ENCODE data around the gene RBPJL.

The RBPJL gene

DNA sequence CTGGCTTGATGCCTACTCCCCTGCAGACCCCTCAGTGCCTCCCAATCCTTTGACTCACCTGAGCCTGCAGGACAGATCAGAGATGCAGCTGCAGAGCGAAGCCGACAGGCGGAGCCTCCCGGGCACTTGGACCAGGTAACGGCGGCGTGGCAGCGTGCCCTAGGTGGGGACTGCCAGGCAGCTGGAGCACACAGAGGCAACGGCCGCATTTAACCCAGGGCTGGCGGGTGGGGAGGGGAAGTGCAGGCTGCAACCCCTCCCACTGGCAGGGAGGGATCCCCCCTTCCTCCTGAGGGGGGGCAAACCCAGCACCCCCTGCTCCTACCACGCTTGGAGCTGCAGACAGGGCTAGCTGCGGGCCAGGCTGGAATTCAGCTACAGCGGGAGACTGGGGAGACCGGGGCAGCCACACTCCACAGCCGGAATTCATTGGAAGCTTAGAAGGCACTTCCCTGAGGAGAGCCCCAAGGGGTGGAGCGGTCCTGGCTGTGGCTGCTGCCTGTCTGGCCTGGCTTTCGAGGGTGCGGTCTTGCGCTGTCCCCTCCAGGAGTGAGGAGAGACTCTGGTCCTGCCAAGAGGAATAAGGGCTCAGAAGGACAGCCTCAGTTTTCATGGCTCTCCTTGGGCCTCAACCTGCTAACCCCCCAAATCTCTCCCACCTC is 1.6 kb downstream of the RBPJL start, which contains the start of gene MATN4:
Gene MATN4 (minus strand): TSS at position 183 of the 662 bp plus-strand sequence. CDS start 2,717 bp downstream, outside the sequence.
- peaks cover 18% of the 10 kb centered on the region; the same call in 1 of the 2 replicates for H3K27me3 ChIP-seq (ENCODE audit: control insufficient read depth, insufficient read depth, low read length)

GRCh38 chr20:45309075-45309474 is 2.4 kb downstream of the RBPJL start:
- Histone ChIP-seq H3K27me3 (ENCODE audit: control insufficient read depth, insufficient read depth, low read length) (peaks cover 18% of the 10 kb centered on the region; the same call in 1 of the 2 replicates), H3K4me1 (ENCODE audit: control insufficient read depth, insufficient read depth, low read length) (peaks cover 6% of the 10 kb centered on the region; the same call in 1 of the 2 replicates), H3K4me3 (ENCODE audit: low read depth, low read length) (no peak overlapping the region), H3K36me3 (ENCODE audit: control insufficient read depth, insufficient read depth, low read length) (no peaks in the 10 kb centered on the region), H3K9ac (ENCODE audit: low read length) (no peak overlapping the region), H3K9me3 (ENCODE audit: control insufficient read depth, insufficient read depth, low read depth, low read length) (no peaks in the 10 kb centered on the region), H3K27ac (ENCODE audit: low read depth, low read length) (no peak overlapping the region)

More for the DNA sequence above, 1.6 kb downstream of the RBPJL start, which contains the start of gene MATN4:
- Histone ChIP-seq H3K4me3 (ENCODE audit: low read depth, low read length) (no peak within 1 kb of the TSS), H3K9me3 (ENCODE audit: control insufficient read depth, insufficient read depth, low read depth, low read length) (no peaks in the 10 kb centered on the region), H3K4me1 (ENCODE audit: control insufficient read depth, insufficient read depth, low read length) (peaks cover 6% of the 10 kb centered on the region; the same call in 1 of the 2 replicates), H3K36me3 (ENCODE audit: control insufficient read depth, insufficient read depth, low read length) (no peaks in the 10 kb centered on the region), H3K27ac (ENCODE audit: low read depth, low read length) (no peak within 1 kb of the TSS), H3K9ac (ENCODE audit: low read length) (no peak within 1 kb of the TSS)

DNA sequence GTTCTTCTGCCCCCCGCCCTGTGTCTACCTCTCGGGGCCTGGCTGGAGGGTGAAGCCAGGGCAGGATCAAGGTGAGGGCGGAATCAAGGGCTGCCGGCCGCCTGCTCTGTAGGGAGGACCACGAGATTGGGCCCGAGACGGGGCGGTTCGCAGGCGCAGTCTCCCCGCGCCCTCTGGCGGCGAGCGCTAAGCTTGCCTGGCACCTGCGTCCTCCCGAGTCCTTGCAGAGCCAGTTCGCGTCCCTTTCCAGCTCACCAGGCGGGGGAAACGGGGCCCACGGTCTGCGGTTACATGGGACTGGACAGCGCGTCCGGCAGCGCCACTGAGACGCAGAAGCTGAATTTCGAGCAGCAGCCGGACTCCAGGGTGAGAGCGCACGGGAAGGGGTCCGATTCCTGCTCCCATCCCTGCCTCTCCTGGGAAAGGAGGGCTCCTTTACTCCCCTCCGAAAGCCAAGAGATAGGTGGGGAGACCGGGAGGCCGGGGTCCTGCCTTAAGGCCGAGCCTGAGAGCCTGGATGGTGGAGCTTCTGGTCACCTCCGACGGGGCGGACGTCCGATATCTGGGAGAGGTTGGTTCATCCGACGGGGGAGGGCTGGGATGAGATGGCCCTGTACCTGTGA is 5.1 kb downstream of the RBPJL start:
- H3K4me3 ChIP-seq (ENCODE audit: low read depth, low read length) = peak overlapping the region; percentile 36; the same call in 1 of the 2 replicates
- no peaks in the 10 kb centered on the region for H3K36me3 ChIP-seq (ENCODE audit: control insufficient read depth, insufficient read depth, low read length)
- no peak overlapping the region for H3K9ac ChIP-seq (ENCODE audit: low read length)
- H3K9me3 ChIP-seq (ENCODE audit: control insufficient read depth, insufficient read depth, low read depth, low read length) = no peaks in the 10 kb centered on the region
- peaks cover 18% of the 10 kb centered on the region; the same call in 1 of the 2 replicates for H3K27me3 ChIP-seq (ENCODE audit: control insufficient read depth, insufficient read depth, low read length)
- no peak overlapping the region for H3K27ac ChIP-seq (ENCODE audit: low read depth, low read length)
- H3K4me1 ChIP-seq (ENCODE audit: control insufficient read depth, insufficient read depth, low read length) = peaks cover 6% of the 10 kb centered on the region; the same call in 1 of the 2 replicates

DNA sequence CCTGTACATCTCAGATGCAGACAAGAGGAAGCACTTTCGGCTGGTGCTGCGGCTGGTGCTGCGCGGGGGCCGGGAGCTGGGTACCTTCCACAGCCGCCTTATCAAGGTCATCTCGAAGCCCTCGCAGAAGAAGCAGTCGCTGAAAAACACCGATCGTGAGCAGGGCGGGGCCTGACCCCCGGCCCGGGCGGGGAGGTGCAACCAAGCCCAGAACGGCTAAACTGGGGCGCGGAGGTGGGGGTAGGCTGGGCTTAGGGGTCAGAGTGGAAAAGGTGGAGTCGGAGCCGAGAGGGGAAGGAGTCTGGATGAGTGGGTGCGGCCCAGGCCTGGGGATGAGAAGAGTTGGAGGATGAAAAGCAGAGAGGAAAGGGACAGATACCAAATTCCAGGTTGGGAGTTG is 5.6 kb downstream of the RBPJL start:
- H3K27me3 ChIP-seq (ENCODE audit: control insufficient read depth, insufficient read depth, low read length) = peaks cover 18% of the 10 kb centered on the region; the same call in 1 of the 2 replicates
- no peak overlapping the region for H3K27ac ChIP-seq (ENCODE audit: low read depth, low read length)
- no peak overlapping the region for H3K9ac ChIP-seq (ENCODE audit: low read length)
- H3K4me3 ChIP-seq (ENCODE audit: low read depth, low read length) = no peak overlapping the region
- H3K36me3 ChIP-seq (ENCODE audit: control insufficient read depth, insufficient read depth, low read length) = no peaks in the 10 kb centered on the region
- peaks cover 6% of the 10 kb centered on the region; the same call in 1 of the 2 replicates for H3K4me1 ChIP-seq (ENCODE audit: control insufficient read depth, insufficient read depth, low read length)
- no peaks in the 10 kb centered on the region for H3K9me3 ChIP-seq (ENCODE audit: control insufficient read depth, insufficient read depth, low read depth, low read length)

DNA sequence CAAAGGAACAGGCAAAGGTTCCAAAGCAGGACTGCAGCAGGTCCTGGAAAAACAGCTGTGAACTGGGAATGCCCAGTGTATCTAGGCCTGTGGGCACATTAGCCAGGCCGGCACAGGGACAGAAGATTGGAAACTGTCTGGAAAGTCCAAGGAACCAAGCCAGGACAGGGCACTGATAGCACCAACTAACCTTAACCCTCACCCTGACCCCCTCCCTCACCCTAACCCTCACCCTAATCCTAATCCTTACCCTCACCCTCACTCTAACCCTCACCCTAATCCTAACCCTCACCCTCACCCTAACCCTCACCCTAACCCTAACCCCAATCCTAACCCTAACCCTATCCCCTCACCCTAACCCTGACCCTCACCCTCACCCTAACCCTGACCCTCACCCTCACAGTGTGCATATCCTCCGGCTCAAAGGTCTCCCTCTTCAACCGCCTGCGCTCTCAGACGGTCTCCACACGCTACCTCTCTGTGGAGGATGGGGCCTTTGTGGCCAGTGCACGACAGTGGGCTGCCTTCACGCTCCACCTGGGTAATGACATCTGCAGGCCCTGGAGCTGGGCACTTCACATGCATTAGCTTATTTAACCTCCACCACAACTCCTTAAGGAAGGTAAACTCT is 6.5 kb downstream of the RBPJL start:
- Histone ChIP-seq H3K9ac (ENCODE audit: low read length) (no peak overlapping the region), H3K4me3 (ENCODE audit: low read depth, low read length) (no peak overlapping the region), H3K36me3 (ENCODE audit: control insufficient read depth, insufficient read depth, low read length) (no peaks in the 10 kb centered on the region), H3K4me1 (ENCODE audit: control insufficient read depth, insufficient read depth, low read length) (peaks cover 4% of the 10 kb centered on the region; the same call in 1 of the 2 replicates), H3K9me3 (ENCODE audit: control insufficient read depth, insufficient read depth, low read depth, low read length) (no peaks in the 10 kb centered on the region), H3K27ac (ENCODE audit: low read depth, low read length) (no peak overlapping the region), H3K27me3 (ENCODE audit: control insufficient read depth, insufficient read depth, low read length) (peaks cover 18% of the 10 kb centered on the region; the same call in 1 of the 2 replicates)

DNA sequence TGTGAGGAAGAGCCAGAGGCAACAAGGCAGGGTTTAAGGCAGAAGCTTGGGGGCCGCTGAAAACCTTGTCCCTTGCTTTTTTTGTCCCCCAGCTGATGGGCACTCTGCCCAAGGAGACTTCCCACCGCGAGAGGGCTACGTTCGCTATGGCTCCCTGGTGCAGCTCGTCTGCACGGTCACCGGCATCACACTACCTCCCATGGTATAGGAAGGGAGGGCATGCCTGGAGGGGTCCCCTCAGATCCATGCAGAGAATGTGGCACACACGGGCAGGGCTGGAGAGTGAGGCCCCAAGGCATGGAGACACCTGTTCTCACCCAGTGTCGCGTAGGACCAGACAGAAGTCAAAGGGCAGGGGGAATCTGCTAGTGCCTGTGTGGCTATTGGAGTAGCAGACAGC is 7.3 kb downstream of the RBPJL start:
- no peaks in the 10 kb centered on the region for H3K9me3 ChIP-seq (ENCODE audit: control insufficient read depth, insufficient read depth, low read depth, low read length)
- no peaks in the 10 kb centered on the region for H3K36me3 ChIP-seq (ENCODE audit: control insufficient read depth, insufficient read depth, low read length)
- H3K4me1 ChIP-seq (ENCODE audit: control insufficient read depth, insufficient read depth, low read length) = no peaks in the 10 kb centered on the region
- H3K27ac ChIP-seq (ENCODE audit: low read depth, low read length) = no peak overlapping the region
- H3K9ac ChIP-seq (ENCODE audit: low read length) = no peak overlapping the region
- H3K27me3 ChIP-seq (ENCODE audit: control insufficient read depth, insufficient read depth, low read length) = peaks cover 18% of the 10 kb centered on the region; the same call in 1 of the 2 replicates
- H3K4me3 ChIP-seq (ENCODE audit: low read depth, low read length) = no peak overlapping the region

DNA sequence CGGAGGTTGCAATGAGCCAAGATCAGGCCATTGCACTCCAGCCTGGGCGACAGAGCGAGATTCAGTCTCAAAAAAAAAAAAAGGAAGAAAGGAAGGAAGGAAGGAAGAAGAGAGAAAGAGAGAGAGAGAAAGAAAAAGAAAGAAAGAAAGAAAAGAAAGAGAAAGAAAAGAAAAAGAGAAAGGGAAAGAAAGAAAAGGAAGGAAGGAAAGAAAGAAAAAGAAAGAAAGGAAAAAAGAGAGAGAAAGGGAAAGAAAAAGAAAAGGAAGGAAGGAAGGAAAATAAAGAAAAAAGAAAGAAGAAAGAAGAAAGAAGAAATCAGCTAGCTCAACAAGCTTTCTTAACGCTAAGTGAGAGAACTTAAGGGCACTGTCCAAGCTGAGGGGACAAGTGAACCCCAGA is 9.0 kb downstream of the RBPJL start:
- no peak overlapping the region for H3K9ac ChIP-seq (ENCODE audit: low read length)
- no peaks in the 10 kb centered on the region for H3K9me3 ChIP-seq (ENCODE audit: control insufficient read depth, insufficient read depth, low read depth, low read length)
- no peaks in the 10 kb centered on the region for H3K36me3 ChIP-seq (ENCODE audit: control insufficient read depth, insufficient read depth, low read length)
- H3K4me3 ChIP-seq (ENCODE audit: low read depth, low read length) = no peak overlapping the region
- peaks cover 16% of the 10 kb centered on the region; the same call in 1 of the 2 replicates for H3K27me3 ChIP-seq (ENCODE audit: control insufficient read depth, insufficient read depth, low read length)
- no peaks in the 10 kb centered on the region for H3K4me1 ChIP-seq (ENCODE audit: control insufficient read depth, insufficient read depth, low read length)
- H3K27ac ChIP-seq (ENCODE audit: low read depth, low read length) = no peak overlapping the region

- no peaks in the 10 kb centered on the region for H3K4me1 ChIP-seq (ENCODE audit: control insufficient read depth, insufficient read depth, low read length)
- no peak overlapping the region for H3K27ac ChIP-seq (ENCODE audit: low read depth, low read length)
- H3K9ac ChIP-seq (ENCODE audit: low read length) = no peak overlapping the region
- no peaks in the 10 kb centered on the region for H3K36me3 ChIP-seq (ENCODE audit: control insufficient read depth, insufficient read depth, low read length)
- H3K4me3 ChIP-seq (ENCODE audit: low read depth, low read length) = no peak overlapping the region
- no peaks in the 10 kb centered on the region for H3K9me3 ChIP-seq (ENCODE audit: control insufficient read depth, insufficient read depth, low read depth, low read length)
- H3K27me3 ChIP-seq (ENCODE audit: control insufficient read depth, insufficient read depth, low read length) = peaks cover 12% of the 10 kb centered on the region; the same call in 1 of the 2 replicates
Observed at GRCh38 chr20:45316150-45317080, 9.8 kb downstream of the RBPJL start.

GRCh38 chr20:45317826-45318225 is 11.2 kb downstream of the RBPJL start:
- Histone ChIP-seq H3K36me3 (ENCODE audit: control insufficient read depth, insufficient read depth, low read length) (no peaks in the 10 kb centered on the region), H3K9ac (ENCODE audit: low read length) (no peak overlapping the region), H3K27me3 (ENCODE audit: control insufficient read depth, insufficient read depth, low read length) (peaks cover 5% of the 10 kb centered on the region; the same call in 1 of the 2 replicates), H3K9me3 (ENCODE audit: control insufficient read depth, insufficient read depth, low read depth, low read length) (no peaks in the 10 kb centered on the region), H3K4me1 (ENCODE audit: control insufficient read depth, insufficient read depth, low read length) (no peaks in the 10 kb centered on the region), H3K27ac (ENCODE audit: low read depth, low read length) (no peak overlapping the region), H3K4me3 (ENCODE audit: low read depth, low read length) (no peak overlapping the region)

GRCh38 chr20:45318386-45318939 is 11.8 kb downstream of the RBPJL start:
- Histone ChIP-seq H3K36me3 (ENCODE audit: control insufficient read depth, insufficient read depth, low read length) (no peaks in the 10 kb centered on the region), H3K9ac (ENCODE audit: low read length) (no peak overlapping the region), H3K27ac (ENCODE audit: low read depth, low read length) (no peak overlapping the region), H3K9me3 (ENCODE audit: control insufficient read depth, insufficient read depth, low read depth, low read length) (no peaks in the 10 kb centered on the region), H3K4me3 (ENCODE audit: low read depth, low read length) (no peak overlapping the region), H3K4me1 (ENCODE audit: control insufficient read depth, insufficient read depth, low read length) (no peaks in the 10 kb centered on the region), H3K27me3 (ENCODE audit: control insufficient read depth, insufficient read depth, low read length) (0 out of 2 replicates have a peak, but pooled peaks cover 5% of the 10 kb centered on the region)

All from HUES6 (cell line).